T-helper 22 cell (primary cell): ENCODE data around the gene MAST2.
"Not testable (repeated sequence)": the region's sequence is repeated elsewhere in the genome, so short reads cannot be mapped to it uniquely, and the experiment has no call there.

Source experiments
- DNase-seq: peaks from one replicate; pipeline ENCODE4 v3.0.0-alpha.2; 2020; ENCODE audit warnings: low read depth

The MAST2 gene

GRCh38 chr1:46026531-46026930 lies 223.1 kb downstream of the MAST2 start:
- no peak for DNase-seq

- no peak for DNase-seq
Observed at GRCh38 chr1:46027788-46028573, 224.6 kb downstream of the MAST2 start.

GRCh38 chr1:46030074-46030870 lies 226.9 kb downstream of the MAST2 start:
- no peak for DNase-seq

GRCh38 chr1:46030876-46031660 lies 227.7 kb downstream of the MAST2 start:
- DNase-seq = no peak

GRCh38 chr1:46034601-46035516 lies 231.4 kb downstream of the MAST2 start:
- no peak for DNase-seq

- peak; percentile 47 for DNase-seq
Observed at GRCh38 chr1:46036894-46037839, 233.8 kb downstream of the MAST2 start.

GRCh38 chr1:46039571-46040052 lies 236.2 kb downstream of the MAST2 start:
- DNase-seq = no peak

GRCh38 chr1:46041551-46041950 lies 238.1 kb downstream of the MAST2 start:
- DNase-seq = no peak

- no peak for DNase-seq
Observed at GRCh38 chr1:46041974-46042373, 238.6 kb downstream of the MAST2 start.

- no peak for DNase-seq
Observed at GRCh38 chr1:46043458-46044017, 240.1 kb downstream of the MAST2 start.

GRCh38 chr1:46044116-46044515 lies 240.7 kb downstream of the MAST2 start:
- DNase-seq = no peak

GRCh38 chr1:46053734-46054133 lies 250.3 kb downstream of the MAST2 start:
- no peak for DNase-seq

- DNase-seq = no peak
Observed at GRCh38 chr1:46056325-46056724, 252.9 kb downstream of the MAST2 start.

GRCh38 chr1:46057215-46057614 lies 253.8 kb downstream of the MAST2 start:
- DNase-seq = not testable (repeated sequence)

GRCh38 chr1:46057781-46058180 lies 254.4 kb downstream of the MAST2 start:
- DNase-seq = no peak

GRCh38 chr1:46058936-46059335 lies 255.5 kb downstream of the MAST2 start:
- DNase-seq = no peak

- DNase-seq = no peak
Observed at GRCh38 chr1:46061146-46061545, 257.7 kb downstream of the MAST2 start.

- DNase-seq = no peak
Observed at GRCh38 chr1:46062651-46063319, 259.4 kb downstream of the MAST2 start.

- DNase-seq = no peak
Observed at GRCh38 chr1:46064708-46065107, 261.3 kb downstream of the MAST2 start.
